CD14-positive monocyte (primary cell): ENCODE measurements around the gene FXYD4. TPM values are rescaled to one million over a fixed set of nuclear protein-coding genes. Genes with fewer than 3 reads are reported as not detected.

Experiments
- DNase-seq, 3 donors: peaks; one replicate each; pipeline ENCODE4 v3.0.0-alpha.2; 2011 to 2022
- H2AFZ ChIP-seq: 2 replicates; pipeline ENCODE4 v1.6.0; 2012; ENCODE audit warnings: mild to moderate bottlenecking, low read depth, low read length, inconsistent platforms; ENCODE audit not compliant: insufficient read depth, poor library complexity, severe bottlenecking
- H3K27ac ChIP-seq, 2 donors: 1 replicate in 1 of 2; 2 replicates in 1 of 2; pipeline ENCODE4 v1.5.1; 2012 to 2013; ENCODE audit warnings: low read length in 2 of 2, control low read depth in 1 of 2, inconsistent platforms in 1 of 2, low read depth in 1 of 2, mild to moderate bottlenecking in 1 of 2
- H3K27me3 ChIP-seq, 2 donors: one replicate each; pipeline versions ENCODE4 v1.6.0 to v1.6.1; 2011 to 2013; ENCODE audit warnings: low read length in 2 of 2; ENCODE audit not compliant: control insufficient read depth in 2 of 2, insufficient read depth in 2 of 2
- H3K36me3 ChIP-seq, 2 donors: replicated peaks in 1 of 2; 1 replicate in 1 of 2; 2 replicates in 1 of 2; pipeline versions ENCODE4 v1.5.1 to v1.6.1; 2012 to 2013; ENCODE audit warnings: low read length in 2 of 2, control low read depth in 1 of 2, inconsistent platforms in 1 of 2, mild to moderate bottlenecking in 1 of 2; ENCODE audit not compliant: insufficient read depth in 2 of 2, control insufficient read depth in 1 of 2
- H3K4me1 ChIP-seq, 2 donors: 1 replicate in 1 of 2; 2 replicates in 1 of 2; pipeline versions ENCODE4 v1.5.1 to v1.6.1; 2012 to 2013; ENCODE audit warnings: low read length in 2 of 2, control low read depth in 1 of 2, inconsistent platforms in 1 of 2, mild to moderate bottlenecking in 1 of 2, moderate library complexity in 1 of 2; ENCODE audit not compliant: insufficient read depth in 2 of 2, control insufficient read depth in 1 of 2
- H3K4me2 ChIP-seq: replicated peaks from 2 replicates; pipeline ENCODE3; 2012; ENCODE audit warnings: low read length, moderate library complexity, mild to moderate bottlenecking; ENCODE audit not compliant: poor library complexity, severe bottlenecking; ENCODE audit errors: extremely low read depth
- H3K4me3 ChIP-seq, 3 experiments: fragments of 200-600 bp in 1 of 3; sonication (generic) in 1 of 3; replicated peaks in 1 of 3; 1 replicate in 2 of 3; 2 replicates in 1 of 3; pipeline ENCODE4 v1.5.1; 2011 to 2013; ENCODE audit warnings: low read length in 3 of 3, mild to moderate bottlenecking in 3 of 3, control low read depth in 2 of 3, low read depth in 2 of 3, inconsistent platforms in 1 of 3, moderate library complexity in 1 of 3
- H3K79me2 ChIP-seq: 2 replicates; pipeline ENCODE4 v1.6.0; 2012; ENCODE audit warnings: mild to moderate bottlenecking, control low read depth, inconsistent platforms, low read length, moderate library complexity; ENCODE audit not compliant: insufficient read depth
- H3K9ac ChIP-seq: 2 replicates; pipeline ENCODE4 v1.6.0; 2017; ENCODE audit warnings: low read length, mild to moderate bottlenecking; ENCODE audit not compliant: insufficient read depth, poor library complexity, severe bottlenecking
- H3K9me3 ChIP-seq, 2 donors: replicated peaks in 1 of 2; 1 replicate in 1 of 2; 2 replicates in 1 of 2; pipeline versions ENCODE4 v1.5.1 to v1.6.1; 2012 to 2013; ENCODE audit warnings: low read length in 2 of 2, control low read depth in 1 of 2; ENCODE audit not compliant: control insufficient read depth in 1 of 2, insufficient read depth in 1 of 2
- H4K20me1 ChIP-seq: 2 replicates; pipeline ENCODE4 v1.6.0; 2012; ENCODE audit warnings: mild to moderate bottlenecking, low read length, control low read depth, moderate library complexity; ENCODE audit not compliant: insufficient read depth
- H3K27ac Mint-ChIP-seq, 7 donors: one replicate each; pipeline ENCODE4 v1.8.0; 2020; ENCODE audit warnings: mild to moderate bottlenecking in 7 of 7, mixed read lengths in 7 of 7, moderate library complexity in 6 of 7, inconsistent platforms in 2 of 7
- H3K27me3 Mint-ChIP-seq, 3 donors: one replicate each; pipeline ENCODE4 v1.8.0; 2021 to 2022; ENCODE audit warnings: low read depth in 3 of 3, mild to moderate bottlenecking in 3 of 3, mixed read lengths in 3 of 3, moderate library complexity in 3 of 3, inconsistent platforms in 1 of 3
- H3K36me3 Mint-ChIP-seq, 2 donors: one replicate each; pipeline ENCODE4 v1.8.0; 2020; ENCODE audit warnings: mixed read lengths in 2 of 2, inconsistent platforms in 1 of 2, mild to moderate bottlenecking in 1 of 2
- H3K4me1 Mint-ChIP-seq: one replicate; pipeline ENCODE4 v1.8.0; 2020; ENCODE audit warnings: mild to moderate bottlenecking, mixed read lengths
- H3K4me3 Mint-ChIP-seq, 2 donors: one replicate each; pipeline ENCODE4 v1.8.0; 2020; ENCODE audit warnings: mild to moderate bottlenecking in 2 of 2, mixed read lengths in 2 of 2, moderate library complexity in 1 of 2
- H3K9me3 Mint-ChIP-seq, 7 donors: one replicate each; pipeline ENCODE4 v1.8.0; 2020 to 2022; ENCODE audit warnings: mixed read lengths in 7 of 7, mild to moderate bottlenecking in 6 of 7, moderate library complexity in 6 of 7, inconsistent platforms in 2 of 7
- WGBS: methylation state at CpG from one replicate; pipeline ENCODE4 v1.1.5; 2013; ENCODE audit warnings: missing lambda C conversion rate; ENCODE audit not compliant: insufficient coverage; 5-methylcytosine and 5-hydroxymethylcytosine counted together
- intact Hi-C, 2 donors: fragments of 100-400 bp; cut with micrococcal nuclease; formaldehyde crosslinking; loops; one replicate each; pipeline versions ENCODE4 v1.15.0 to v1.15.1; 2023
- polyA plus RNA-seq, 3 donors: library from polyadenylated mRNA; depleted of rRNA in 1 of 3; unstranded in 2 of 3; stranded (reverse) in 1 of 3; fragments of 300-500 nt in 2 of 3; fragments of >200 nt in 1 of 3; fragmentation: Illumina TruSeq in 2 of 3; gene quantifications; 1 replicate in 2 of 3; 2 replicates in 1 of 3; pipeline ENCODE4 v1.2.3, GENCODE V29; 2012 to 2021
- TF ChIP-seq, protein P1 (sequence below): fragments of 200-600 bp; IDR thresholded peaks from one replicate; pipeline ENCODE4 v1.8.0; 2022; ENCODE audit warnings: antibody characterized with exemption, mild to moderate bottlenecking

Gene FXYD4
- polyA plus RNA-seq, 3 donors = 0.16 TPM; not detected in 2

- Mint-ChIP-seq H3K36me3 (no peaks in the 10 kb centered on the region), H3K9me3 (peaks cover 0 to 8% (median 0%) of the 10 kb centered on the region in 7 donors), H3K27ac (no peak overlapping the region), H3K4me3 (peak overlapping the region in 1 of 2 donors; percentile 76), H3K4me1 (peaks cover 15% of the 10 kb centered on the region), H3K27me3 (peaks cover 25 to 38% (median 27%) of the 10 kb centered on the region in 3 donors)
- Histone ChIP-seq H3K36me3 (no peaks in the 10 kb centered on the region), H3K4me1 (peaks cover 10 to 13% of the 10 kb centered on the region in 2 donors), H3K4me3 (no peak overlapping the region), H3K9ac (no peak overlapping the region), H3K9me3 (no peaks in the 10 kb centered on the region), H3K27me3 (peaks cover 3 to 23% of the 10 kb centered on the region in 2 donors), H4K20me1 (no peaks in the 10 kb centered on the region), H3K27ac (no peak overlapping the region), H3K79me2 (no peaks in the 10 kb centered on the region), H3K4me2 (no peak overlapping the region), H2AFZ (no peak overlapping the region)
- no peak for DNase-seq
- intact Hi-C loops = no loop called here
- TF ChIP-seq, protein P1, sequence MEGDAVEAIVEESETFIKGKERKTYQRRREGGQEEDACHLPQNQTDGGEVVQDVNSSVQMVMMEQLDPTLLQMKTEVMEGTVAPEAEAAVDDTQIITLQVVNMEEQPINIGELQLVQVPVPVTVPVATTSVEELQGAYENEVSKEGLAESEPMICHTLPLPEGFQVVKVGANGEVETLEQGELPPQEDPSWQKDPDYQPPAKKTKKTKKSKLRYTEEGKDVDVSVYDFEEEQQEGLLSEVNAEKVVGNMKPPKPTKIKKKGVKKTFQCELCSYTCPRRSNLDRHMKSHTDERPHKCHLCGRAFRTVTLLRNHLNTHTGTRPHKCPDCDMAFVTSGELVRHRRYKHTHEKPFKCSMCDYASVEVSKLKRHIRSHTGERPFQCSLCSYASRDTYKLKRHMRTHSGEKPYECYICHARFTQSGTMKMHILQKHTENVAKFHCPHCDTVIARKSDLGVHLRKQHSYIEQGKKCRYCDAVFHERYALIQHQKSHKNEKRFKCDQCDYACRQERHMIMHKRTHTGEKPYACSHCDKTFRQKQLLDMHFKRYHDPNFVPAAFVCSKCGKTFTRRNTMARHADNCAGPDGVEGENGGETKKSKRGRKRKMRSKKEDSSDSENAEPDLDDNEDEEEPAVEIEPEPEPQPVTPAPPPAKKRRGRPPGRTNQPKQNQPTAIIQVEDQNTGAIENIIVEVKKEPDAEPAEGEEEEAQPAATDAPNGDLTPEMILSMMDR = no peak
- WGBS = 84% methylated on average over 4 of the region's 7 CpGs
Measured at GRCh38 chr10:43350156-43350555, 21.3 kb upstream of the FXYD4 start.

DNA sequence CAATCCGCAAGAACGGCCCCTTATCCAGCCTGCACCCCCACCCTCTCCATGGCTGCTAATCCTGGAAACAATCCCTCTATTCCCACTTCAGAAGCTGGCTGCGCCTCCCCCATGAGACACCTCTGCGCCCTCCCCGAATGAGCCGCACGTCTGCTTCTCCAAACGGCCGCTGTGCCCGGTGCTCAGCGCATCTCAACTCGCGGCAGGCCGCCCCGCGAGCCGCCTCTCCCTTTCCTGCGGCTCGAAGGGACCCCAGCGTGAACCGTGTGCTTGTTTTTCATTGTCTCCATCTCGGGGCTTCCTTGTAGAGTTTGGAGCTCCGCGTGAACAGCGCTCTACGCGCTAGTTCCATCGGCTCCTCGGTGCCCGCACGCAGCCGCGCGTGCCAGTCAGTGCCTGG is 20.8 kb upstream of the FXYD4 start:
- H3K4me1 Mint-ChIP-seq = peaks cover 15% of the 10 kb centered on the region
- peak overlapping the region; percentile 67 to 76 for H3K4me3 Mint-ChIP-seq
- Histone ChIP-seq H3K4me2 (no peak overlapping the region), H3K4me3 (no peak overlapping the region), H3K36me3 (no peaks in the 10 kb centered on the region), H3K4me1 (peaks cover 10 to 13% of the 10 kb centered on the region in 2 donors), H3K79me2 (no peaks in the 10 kb centered on the region), H4K20me1 (no peaks in the 10 kb centered on the region), H3K27me3 (peaks cover 3 to 23% of the 10 kb centered on the region in 2 donors), H3K9me3 (no peaks in the 10 kb centered on the region), H3K9ac (no peak overlapping the region), H2AFZ (peak overlapping the region; percentile 71), H3K27ac (no peak overlapping the region)
- 25% methylated on average over 33 of the region's 34 CpGs for WGBS
- peaks cover 25 to 38% (median 27%) of the 10 kb centered on the region in 3 donors for H3K27me3 Mint-ChIP-seq
- no peaks in the 10 kb centered on the region for H3K36me3 Mint-ChIP-seq
- intact Hi-C loops = no loop called here
- H3K27ac Mint-ChIP-seq = peak overlapping the region in 1 of 7 donors; percentile 3
- TF ChIP-seq, protein P1 = no peak
- no peak for DNase-seq
- H3K9me3 Mint-ChIP-seq = peaks cover 0 to 8% (median 0%) of the 10 kb centered on the region in 7 donors
